HepG2 (cell line): ENCODE measurements around the gene TOMM40L. TPM values are rescaled to one million over a fixed set of nuclear protein-coding genes. Genes with fewer than 3 reads are reported as not detected.

ENCODE experiments used
- ATAC-seq: fragments of 200-7000 bp; cut with Tn5 transposase; 3 replicates; pipeline ENCODE4 v1.9.1; 2020; ENCODE audit warnings: mild to moderate bottlenecking, moderate library complexity
- BruUV-seq: library from RNA; stranded (reverse); fragments of 400-500 nt; replicated peaks from 2 replicates; lab custom pipeline; 2021; lab: Mats Ljungman, UMichigan
- CTCF ChIA-PET: fragments of 300-600 bp; formaldehyde crosslinking; extraction: SDS; loops from one replicate; lab custom pipeline; 2021; ENCODE audit warnings: low total read pairs, inconsistent platforms, low intra/inter-chr PET ratio; lab: Yijun Ruan, JAX
- POLR2A ChIA-PET: fragments of 350-600 bp; sonication (Branson Sonifier 250); formaldehyde crosslinking; loops from one replicate; lab custom pipeline; 2020; ENCODE audit warnings: antibody characterized with exemption, inconsistent platforms; lab: Yijun Ruan, JAX
- DNase-seq: peaks from one replicate; pipeline ENCODE4 v3.0.0-alpha.2; 2015; ENCODE audit warnings: low spot score
- FAIRE-seq: peaks from 3 replicates; lab custom pipeline; 2011; peaks lifted over from hg19 to GRCh38; lab: Jason Lieb, UNC
- H2AFZ ChIP-seq: one replicate; pipeline ENCODE4 v1.6.1; 2011; ENCODE audit warnings: low read length, inconsistent platforms
- H3K27ac ChIP-seq: fragments of 300-600 bp; 3 replicates; pipeline ENCODE4 v1.8.0; 2011; ENCODE audit warnings: mixed run types, mild to moderate bottlenecking, mixed read lengths, low read length, inconsistent platforms; ENCODE audit not compliant: insufficient read depth; ENCODE audit errors: extremely low read length
- H3K27me3 ChIP-seq, 2 experiments: fragments of 200-600 bp in 1 of 2; 2 replicates in 1 of 2; 3 replicates in 1 of 2; pipeline versions ENCODE4 v1.6.0 to v1.8.0; 2011; ENCODE audit warnings: low read length in 2 of 2, mild to moderate bottlenecking in 2 of 2, moderate library complexity in 2 of 2, inconsistent platforms in 1 of 2; ENCODE audit not compliant: insufficient read depth in 2 of 2, control insufficient read depth in 1 of 2
- H3K36me3 ChIP-seq, 2 experiments: fragments of 200-600 bp in 1 of 2; replicated peaks in 1 of 2; 2 replicates in 1 of 2; 3 replicates in 1 of 2; pipeline versions ENCODE4 v1.5.1 to v1.8.0; 2011; ENCODE audit warnings: low read length in 2 of 2, inconsistent platforms in 1 of 2; ENCODE audit not compliant: insufficient read depth in 2 of 2, control insufficient read depth in 1 of 2
- H3K4me1 ChIP-seq: 2 replicates; pipeline ENCODE4 v1.5.1; 2012; ENCODE audit warnings: low read length, inconsistent platforms; ENCODE audit not compliant: insufficient read depth
- H3K4me2 ChIP-seq: 2 replicates; pipeline ENCODE4 v1.6.0; 2011; ENCODE audit warnings: low read depth, low read length, inconsistent platforms
- H3K4me3 ChIP-seq, 3 experiments: fragments of 200-600 bp in 1 of 3; sonication (generic), shearing (Covaris generic) in 1 of 3; replicated peaks in 1 of 3; 2 replicates each; pipeline ENCODE4 v1.5.1; 2011 to 2016; ENCODE audit warnings: low read length in 3 of 3, inconsistent platforms in 2 of 3, low read depth in 2 of 3, mild to moderate bottlenecking in 2 of 3, control low read depth in 1 of 3, mixed read lengths in 1 of 3; ENCODE audit not compliant: insufficient read depth in 1 of 3
- H3K79me2 ChIP-seq: one replicate; pipeline ENCODE4 v1.6.1; 2011; ENCODE audit warnings: low read length, inconsistent platforms; ENCODE audit not compliant: insufficient read depth
- H3K9ac ChIP-seq: 2 replicates; pipeline ENCODE4 v1.6.0; 2011; ENCODE audit warnings: mild to moderate bottlenecking, low read depth, low read length, inconsistent platforms; ENCODE audit not compliant: insufficient read depth
- H3K9me3 ChIP-seq: 2 replicates; pipeline ENCODE4 v1.5.1; 2012; ENCODE audit warnings: mild to moderate bottlenecking, low read length
- H4K20me1 ChIP-seq: 2 replicates; pipeline ENCODE4 v1.6.0; 2011; ENCODE audit warnings: inconsistent platforms, mild to moderate bottlenecking, low read length, moderate library complexity; ENCODE audit not compliant: insufficient read depth
- AGO2 ChIP-seq: fragments of 200-400 bp; formaldehyde crosslinking; optimal IDR thresholded peaks from 2 replicates; pipeline ENCODE3; 2017; ENCODE audit warnings: mild to moderate bottlenecking, low read depth, low read length, moderate library complexity
- GRHL1 ChIP-seq: sonication (generic); formaldehyde crosslinking; conservative IDR thresholded peaks from 2 replicates; pipeline ENCODE4 v1.8.0; 2022; ENCODE audit warnings: missing genetic modification reagents
- HNRNPUL1 ChIP-seq: fragments of 200-400 bp; formaldehyde crosslinking; IDR thresholded peaks from 2 replicates; pipeline ENCODE4 v1.6.1; 2017; ENCODE audit warnings: low read depth, mild to moderate bottlenecking, low read length, moderate library complexity
- MXI1 ChIP-seq: IDR thresholded peaks from 3 replicates; pipeline ENCODE4 v1.6.1; 2012; ENCODE audit warnings: low read depth, low read length, inconsistent platforms, borderline replicate concordance
- POLR2A ChIP-seq, 2 experiments: IDR thresholded peaks; 2 replicates each; pipeline ENCODE4 v1.6.1; 2011; ENCODE audit warnings: low read depth in 2 of 2, low read length in 2 of 2, mild to moderate bottlenecking in 1 of 2, moderate library complexity in 1 of 2; ENCODE audit not compliant: insufficient read depth in 1 of 2
- POLR2G ChIP-seq: fragments of 200-400 bp; formaldehyde crosslinking; IDR thresholded peaks from 2 replicates; pipeline ENCODE4 v1.6.1; 2018; ENCODE audit warnings: mild to moderate bottlenecking, low read depth, low read length, moderate library complexity
- PRDM4 ChIP-seq: sonication (generic); formaldehyde crosslinking; IDR thresholded peaks from 2 replicates; pipeline ENCODE4 v1.9.0; 2021; ENCODE audit warnings: missing genetic modification reagents, borderline replicate concordance
- RELA ChIP-seq: sonication (generic); formaldehyde crosslinking; IDR thresholded peaks from 2 replicates; pipeline ENCODE4 v1.4.0; 2020; ENCODE audit warnings: missing genetic modification reagents
- SAFB2 ChIP-seq: sonication (generic); formaldehyde crosslinking; IDR thresholded peaks from 2 replicates; pipeline ENCODE4 v1.5.1; 2020; ENCODE audit warnings: missing genetic modification reagents, low read depth, mild to moderate bottlenecking, borderline replicate concordance
- THAP9 ChIP-seq: sonication (generic); formaldehyde crosslinking; IDR thresholded peaks from 2 replicates; pipeline ENCODE4; 2020; ENCODE audit warnings: missing genetic modification reagents, mild to moderate bottlenecking, borderline replicate concordance
- ZKSCAN1 ChIP-seq: fragments of 150-350 bp; IDR thresholded peaks from 2 replicates; pipeline ENCODE4 v1.6.1; 2014; ENCODE audit warnings: low read length
- ZNF382 ChIP-seq: sonication (generic); formaldehyde crosslinking; IDR thresholded peaks from 2 replicates; pipeline ENCODE4 v1.5.0; 2020; ENCODE audit warnings: missing genetic modification reagents, mild to moderate bottlenecking, borderline replicate concordance
- ZNF687 ChIP-seq: sonication (generic); formaldehyde crosslinking; IDR thresholded peaks from 2 replicates; pipeline ENCODE4 v1.5.1; 2020; ENCODE audit warnings: mild to moderate bottlenecking, missing genetic modification reagents, moderate library complexity
- WGBS: methylation state at CpG from one replicate; pipeline ENCODE4 v1.1.6; 2017; ENCODE audit warnings: low lambda C conversion rate; 5-methylcytosine and 5-hydroxymethylcytosine counted together
- in situ Hi-C: cut with HindIII; loops from 2 replicates; pipeline ENCODE4 v1.10.0; 2017; ENCODE audit warnings: low pct_unique_long_range_greater_than_20kb; ENCODE audit not compliant: extremely low pct_ligation_motif_present
- intact Hi-C: fragments of 100-400 bp; cut with micrococcal nuclease; formaldehyde crosslinking; loops from one replicate; pipeline ENCODE4 v1.10.0; 2022; ENCODE audit not compliant: unreplicated experiment
- polyA plus RNA-seq, 8 experiments: library from polyadenylated mRNA; depleted of rRNA in 3 of 8; stranded (reverse) in 7 of 8; unstranded in 1 of 8; fragments of >200 nt; fragmentation: Illumina TruSeq in 4 of 8; extraction: Trizol in 4 of 8; gene quantifications; 2 replicates each; pipeline versions ENCODE4 v1.2.1 to v1.2.3, GENCODE V29; 2011 to 2016; ENCODE audit warnings: low read depth in 4 of 8, missing spikeins in 1 of 8, mixed read lengths in 1 of 8; ENCODE audit not compliant: insufficient read depth in 1 of 8
- total RNA-seq, 5 experiments: library from RNA; depleted of rRNA; stranded (reverse); fragments of >200 nt; fragmentation: Illumina TruSeq; extraction: Trizol; gene quantifications; 2 replicates each; pipeline ENCODE4 v1.2.3, GENCODE V29; 2016; ENCODE audit warnings: low read depth in 1 of 5

The TOMM40L gene
- total and polyA plus RNA-seq, 2 of the 13 experiments (the other 11 are each of a cell fraction or from before 2014, with no cell fraction given) = 14.1 to 26.2 TPM

GRCh38 chr1:161215076-161215475, 10.8 kb upstream of the TOMM40L start, which contains the start of gene FCER1G:
Gene FCER1G, plus strand, starts transcription at chr1:161215295. Its CDS starts 27 bp downstream, at chr1:161215322.
- Histone ChIP-seq H3K4me1 (peaks cover 58% of the 10 kb centered on the region), H3K9ac (no peak within 1 kb of the TSS), H4K20me1 (no peaks in the 10 kb centered on the region), H3K4me2 (no peak within 1 kb of the TSS), H3K27ac (peak within 1 kb of the TSS; percentile 33), H3K9me3 (no peaks in the 10 kb centered on the region), H2AFZ (no peak within 1 kb of the TSS), H3K4me3 (no peak within 1 kb of the TSS), H3K27me3 (no peaks in the 10 kb centered on the region), H3K36me3 (peaks cover 7 to 45% of the 10 kb centered on the region in 2 experiments), H3K79me2 (peaks cover 4% of the 10 kb centered on the region)
- no TSS peak for BruUV-seq
- POLR2A ChIA-PET = interaction anchor here (4.1 kb wide), 1 partner anchor 11 kb away, joined by 85 read pairs; the partner anchor contains the start of gene TOMM40L
- FAIRE-seq (no peak), DNase-seq (no peak), ATAC-seq (no peak)
- CTCF ChIA-PET = no interaction called here
- in situ Hi-C loops = no loop called here
- intact Hi-C loops = no loop called here
- WGBS = 93% methylated on average over 10 of the region's 10 CpGs
- TF ChIP-seq AGO2 (peak; percentile 60), ZKSCAN1 (no peak), PRDM4 (CRISPR knock-in tag) (no peak), RELA (no peak), ZNF687 (CRISPR knock-in tag) (peak; percentile 26; the same call in 1 of the 2 replicates), GRHL1 (no peak), MXI1 (no peak), THAP9 (CRISPR knock-in tag) (no peak), POLR2G (peak; percentile 52), ZNF382 (CRISPR knock-in tag) (no peak), POLR2A (IDR thresholded peaks at IDR 0.05; ENCODE audit: insufficient read depth in 1 of 2, low read depth in 2 of 2, low read length in 2 of 2) (peak in 1 of 2 experiments; percentile 26; a peak in 1 of 4 replicates), HNRNPUL1 (no peak), SAFB2 (CRISPR knock-in tag) (no peak)
